AG10803 (cell line): ENCODE results near the gene NR2F1-AS1.

Experiments
- DNase-seq: peaks from one replicate; pipeline ENCODE4 v3.0.0; 2010; ENCODE audit warnings: low read depth
- H3K4me3 ChIP-seq: 2 replicates; pipeline ENCODE4 v1.5.1; 2011; ENCODE audit warnings: mild to moderate bottlenecking, low read length, control low read depth
- TF ChIP-seq, protein P1 (sequence below): conservative IDR thresholded peaks from 2 replicates; pipeline ENCODE4 v1.5.1; 2011; ENCODE audit warnings: mild to moderate bottlenecking, low read length, control low read depth, inconsistent platforms

The NR2F1-AS1 gene

DNA sequence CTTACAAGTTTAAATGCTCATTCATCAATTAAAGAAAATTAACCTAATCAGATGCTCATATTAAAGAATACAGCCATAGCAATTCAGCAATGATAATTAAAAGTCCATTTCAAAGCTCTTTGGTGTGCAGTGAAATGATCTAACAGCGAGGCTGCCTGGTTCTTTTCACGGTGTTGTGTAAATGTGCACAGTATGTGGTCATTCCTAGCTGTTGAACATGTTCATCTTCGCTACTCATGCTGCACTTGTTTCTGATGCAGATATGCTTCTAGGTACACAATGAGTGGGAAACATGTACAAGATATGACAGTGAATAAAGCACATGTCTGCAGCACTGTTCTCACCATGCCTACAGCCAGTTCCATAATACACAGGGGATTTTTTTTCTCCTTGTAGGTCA is 163.5 kb downstream of the NR2F1-AS1 start:
- no peak overlapping the region for H3K4me3 ChIP-seq
- DNase-seq = no peak
- TF ChIP-seq, protein P1, sequence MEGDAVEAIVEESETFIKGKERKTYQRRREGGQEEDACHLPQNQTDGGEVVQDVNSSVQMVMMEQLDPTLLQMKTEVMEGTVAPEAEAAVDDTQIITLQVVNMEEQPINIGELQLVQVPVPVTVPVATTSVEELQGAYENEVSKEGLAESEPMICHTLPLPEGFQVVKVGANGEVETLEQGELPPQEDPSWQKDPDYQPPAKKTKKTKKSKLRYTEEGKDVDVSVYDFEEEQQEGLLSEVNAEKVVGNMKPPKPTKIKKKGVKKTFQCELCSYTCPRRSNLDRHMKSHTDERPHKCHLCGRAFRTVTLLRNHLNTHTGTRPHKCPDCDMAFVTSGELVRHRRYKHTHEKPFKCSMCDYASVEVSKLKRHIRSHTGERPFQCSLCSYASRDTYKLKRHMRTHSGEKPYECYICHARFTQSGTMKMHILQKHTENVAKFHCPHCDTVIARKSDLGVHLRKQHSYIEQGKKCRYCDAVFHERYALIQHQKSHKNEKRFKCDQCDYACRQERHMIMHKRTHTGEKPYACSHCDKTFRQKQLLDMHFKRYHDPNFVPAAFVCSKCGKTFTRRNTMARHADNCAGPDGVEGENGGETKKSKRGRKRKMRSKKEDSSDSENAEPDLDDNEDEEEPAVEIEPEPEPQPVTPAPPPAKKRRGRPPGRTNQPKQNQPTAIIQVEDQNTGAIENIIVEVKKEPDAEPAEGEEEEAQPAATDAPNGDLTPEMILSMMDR = no peak

DNA sequence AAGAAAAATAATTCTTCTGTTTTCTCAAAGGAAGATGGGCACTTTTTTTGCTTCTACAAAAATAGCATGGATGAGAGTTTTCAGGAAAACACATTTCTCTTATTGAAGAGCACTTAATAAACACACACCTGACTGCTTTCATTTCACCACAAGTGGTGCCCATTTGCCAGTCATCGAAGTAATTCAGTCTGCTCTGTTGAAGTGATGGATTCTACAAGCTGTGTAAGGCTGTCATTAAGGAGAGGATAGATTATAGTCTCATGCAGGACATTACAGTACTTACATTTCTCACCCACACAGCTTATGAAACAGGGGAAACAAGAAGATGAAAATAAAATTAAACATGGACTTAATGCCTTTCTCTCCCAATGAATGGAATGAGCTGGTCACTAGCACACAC is 165.2 kb downstream of the NR2F1-AS1 start:
- no peak overlapping the region for H3K4me3 ChIP-seq
- TF ChIP-seq, protein P1 = no peak
- DNase-seq = no peak

DNA sequence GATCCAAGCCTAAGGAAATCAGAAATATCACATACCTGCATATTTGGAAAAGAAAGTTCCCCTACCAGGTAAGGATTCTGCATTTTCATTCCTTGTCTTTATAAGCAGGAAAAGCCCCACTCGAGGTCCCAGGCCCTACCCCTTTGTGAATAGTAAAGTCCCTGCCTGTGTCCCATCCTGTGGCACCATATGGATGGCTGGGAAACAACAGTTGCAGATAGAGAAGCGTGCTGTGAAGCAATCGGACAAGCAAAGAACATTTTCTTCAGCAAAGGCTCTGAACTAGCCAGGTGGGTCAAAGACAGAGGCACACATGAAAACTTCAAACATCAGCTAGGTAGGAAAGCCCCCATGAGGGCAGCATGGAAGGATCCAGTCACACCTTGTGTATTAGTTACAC is 169.3 kb downstream of the NR2F1-AS1 start:
- TF ChIP-seq, protein P1 = no peak
- no peak for DNase-seq
- H3K4me3 ChIP-seq = no peak overlapping the region

DNA sequence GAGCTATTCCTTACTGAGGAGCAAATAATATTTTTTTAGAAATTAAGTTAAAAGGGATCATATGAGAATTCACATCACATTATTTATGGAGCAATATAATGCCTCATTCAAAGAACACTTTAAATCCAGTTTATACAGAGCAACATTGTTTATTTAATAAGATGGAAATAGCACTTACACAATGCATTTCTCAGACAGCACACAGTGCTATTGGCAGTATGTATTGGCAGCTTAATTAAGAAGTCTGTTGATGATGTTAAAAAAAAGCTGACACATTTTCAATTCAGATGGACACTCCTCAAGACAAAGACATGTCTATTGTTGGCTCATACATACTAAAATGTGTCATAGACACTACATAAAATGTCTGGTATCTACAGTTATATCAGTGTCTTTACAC is 171.3 kb downstream of the NR2F1-AS1 start:
- no peak overlapping the region for H3K4me3 ChIP-seq
- TF ChIP-seq, protein P1 = no peak
- no peak for DNase-seq

DNA sequence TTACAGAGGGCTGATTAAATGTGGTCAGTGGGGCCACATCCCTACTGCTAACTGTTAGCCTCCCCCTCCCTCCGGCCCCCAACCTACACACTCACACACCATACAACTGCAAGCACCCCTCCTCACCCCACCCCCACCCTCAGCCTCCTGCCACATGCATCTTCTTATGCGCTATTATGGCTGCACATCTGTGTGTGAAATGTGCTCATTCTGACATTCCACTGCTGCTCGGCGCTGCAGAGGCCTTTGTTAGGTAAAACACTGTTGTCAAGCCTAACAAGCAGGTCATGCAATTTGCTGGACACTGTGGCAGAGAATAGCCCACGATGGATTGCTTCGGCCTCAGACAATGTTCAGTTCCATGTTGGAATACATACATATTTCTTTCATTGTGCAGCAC is 173.6 kb downstream of the NR2F1-AS1 start:
- TF ChIP-seq, protein P1 = no peak
- no peak overlapping the region for H3K4me3 ChIP-seq
- DNase-seq = no peak

DNA sequence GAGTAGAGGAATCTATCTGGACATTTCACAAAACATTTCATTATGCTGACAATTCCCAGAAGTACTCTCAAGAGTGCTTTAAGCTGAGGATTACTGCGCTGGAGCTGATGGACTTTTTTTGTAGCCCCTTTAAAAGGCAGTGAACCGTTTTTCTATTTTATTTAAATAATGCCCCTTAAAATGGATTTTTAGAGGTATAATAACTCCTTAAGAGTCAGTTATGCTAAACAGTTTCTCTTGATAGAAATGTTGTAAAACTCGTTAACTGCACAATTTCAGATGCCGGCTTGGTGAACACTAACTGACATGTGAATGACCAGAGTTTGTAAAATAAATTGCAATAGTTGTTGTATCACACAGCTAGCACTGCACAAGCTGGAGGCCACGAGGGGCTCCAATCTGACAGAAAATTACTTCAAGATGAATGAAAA is 174.0 kb downstream of the NR2F1-AS1 start:
- no peak overlapping the region for H3K4me3 ChIP-seq
- no peak for DNase-seq
- TF ChIP-seq, protein P1 = no peak

DNA sequence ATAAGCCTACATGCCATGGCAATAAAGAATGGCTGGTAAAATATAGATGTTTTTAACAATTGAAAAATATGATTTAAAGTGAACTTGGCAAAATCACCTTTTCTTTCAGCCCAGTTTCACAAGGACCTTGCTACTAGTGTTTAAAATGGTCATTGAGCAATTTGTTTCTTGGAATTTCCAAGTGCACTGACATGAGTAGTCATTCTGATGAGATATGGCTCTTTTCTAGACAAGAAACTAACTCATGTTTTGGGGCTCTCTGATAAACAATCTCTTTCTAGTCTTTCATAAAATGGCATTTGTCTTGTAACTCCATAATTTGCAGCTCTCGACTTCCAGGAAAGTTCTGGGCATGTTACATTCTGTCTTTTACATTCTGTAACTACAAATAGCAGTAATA is 176.8 kb downstream of the NR2F1-AS1 start:
- DNase-seq = no peak
- TF ChIP-seq, protein P1 = no peak
- no peak overlapping the region for H3K4me3 ChIP-seq
